ENCODE results near the gene PBRM1. TPM values are rescaled to one million over a fixed set of nuclear protein-coding genes. Genes with fewer than 3 reads are reported as not detected.

PBRM1 gene
- total and polyA plus RNA-seq, 7 donors, result 8.4 to 94.2 (median 82.8) TPM

DNA sequence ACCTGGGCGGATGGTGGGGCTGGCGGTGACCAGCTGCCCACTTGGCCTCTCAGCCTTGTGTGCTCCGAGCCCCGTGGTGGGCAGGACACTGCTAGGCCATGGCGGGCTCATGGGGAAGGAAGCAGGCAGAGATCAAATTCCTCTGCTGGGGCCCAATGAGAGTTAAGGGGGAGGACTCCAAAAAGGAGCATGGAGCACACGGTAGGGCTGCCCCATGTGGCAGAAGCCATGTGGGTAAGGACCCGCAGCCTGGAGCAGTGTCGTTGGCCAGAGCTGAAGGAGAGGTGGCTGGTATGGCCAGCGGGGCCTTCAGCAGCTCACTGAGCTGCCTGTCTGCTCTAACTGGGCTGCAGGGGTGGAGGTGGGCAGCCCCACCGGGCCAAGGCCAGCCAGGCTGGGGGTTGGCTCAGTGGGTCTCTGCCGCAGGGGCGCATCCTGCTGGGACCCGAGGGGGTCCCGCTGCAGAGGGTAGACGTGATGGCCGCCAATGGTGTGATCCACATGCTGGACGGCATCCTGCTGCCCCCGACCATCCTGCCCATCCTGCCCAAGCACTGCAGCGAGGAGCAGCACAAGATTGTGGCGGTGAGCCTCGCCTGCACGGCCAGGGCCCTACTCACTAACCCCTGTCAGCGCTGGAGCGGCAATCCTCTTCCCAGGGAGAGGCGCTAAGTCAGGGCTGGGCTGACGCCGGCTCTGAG is 179.3 kb downstream of the PBRM1 start:
- Histone ChIP-seq H3K4me1 (no peaks in the 10 kb centered on the region), H3K9me3 (no peaks in the 10 kb centered on the region), H3K27me3 (no peaks in the 10 kb centered on the region), H3K36me3 (no peaks in the 10 kb centered on the region), H3K27ac (no peak overlapping the region), H3K4me3 (no peak overlapping the region)
- DNase-seq, result no peak
- WGBS, 2 donors, result 84 to 90% methylated on average over 27 of the region's 27 CpGs
- TF ChIP-seq POLR2AphosphoS5 (IDR thresholded peaks at IDR 0.05) (no peak), EP300 (IDR thresholded peaks at IDR 0.05) (no peak), POLR2A (IDR thresholded peaks at IDR 0.05) (no peak)
- TF ChIP-seq, protein P1, sequence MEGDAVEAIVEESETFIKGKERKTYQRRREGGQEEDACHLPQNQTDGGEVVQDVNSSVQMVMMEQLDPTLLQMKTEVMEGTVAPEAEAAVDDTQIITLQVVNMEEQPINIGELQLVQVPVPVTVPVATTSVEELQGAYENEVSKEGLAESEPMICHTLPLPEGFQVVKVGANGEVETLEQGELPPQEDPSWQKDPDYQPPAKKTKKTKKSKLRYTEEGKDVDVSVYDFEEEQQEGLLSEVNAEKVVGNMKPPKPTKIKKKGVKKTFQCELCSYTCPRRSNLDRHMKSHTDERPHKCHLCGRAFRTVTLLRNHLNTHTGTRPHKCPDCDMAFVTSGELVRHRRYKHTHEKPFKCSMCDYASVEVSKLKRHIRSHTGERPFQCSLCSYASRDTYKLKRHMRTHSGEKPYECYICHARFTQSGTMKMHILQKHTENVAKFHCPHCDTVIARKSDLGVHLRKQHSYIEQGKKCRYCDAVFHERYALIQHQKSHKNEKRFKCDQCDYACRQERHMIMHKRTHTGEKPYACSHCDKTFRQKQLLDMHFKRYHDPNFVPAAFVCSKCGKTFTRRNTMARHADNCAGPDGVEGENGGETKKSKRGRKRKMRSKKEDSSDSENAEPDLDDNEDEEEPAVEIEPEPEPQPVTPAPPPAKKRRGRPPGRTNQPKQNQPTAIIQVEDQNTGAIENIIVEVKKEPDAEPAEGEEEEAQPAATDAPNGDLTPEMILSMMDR (IDR thresholded peaks at IDR 0.05), result no peak
- intact Hi-C loops (cut with DNase I), result no loop called here

DNA sequence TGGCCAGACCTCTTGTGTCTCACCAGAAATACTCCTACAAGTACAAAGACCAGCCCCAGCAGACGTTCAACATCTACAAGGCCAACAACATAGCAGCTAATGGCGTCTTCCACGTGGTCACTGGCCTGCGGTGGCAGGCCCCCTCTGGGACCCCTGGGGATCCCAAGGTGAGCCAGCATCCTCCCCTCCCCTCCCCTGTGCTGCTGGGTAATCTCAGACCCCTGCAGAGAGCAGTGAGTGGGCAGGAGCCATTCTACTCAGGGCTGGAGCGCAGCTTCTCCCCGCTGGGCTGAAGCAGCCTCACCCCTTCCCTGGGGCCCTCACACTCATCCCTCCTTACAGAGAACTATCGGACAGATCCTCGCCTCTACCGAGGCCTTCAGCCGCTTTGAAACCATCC is 180.7 kb downstream of the PBRM1 start:
- TF ChIP-seq EP300 (IDR thresholded peaks at IDR 0.05), result no peak
- TF ChIP-seq, protein P1 (IDR thresholded peaks at IDR 0.05), result no peak
- no peak for TF ChIP-seq POLR2A (IDR thresholded peaks at IDR 0.05)
- no peak for TF ChIP-seq POLR2AphosphoS5 (IDR thresholded peaks at IDR 0.05)
- DNase-seq, result no peak
- intact Hi-C loops (cut with DNase I), result no loop called here
- H3K36me3 ChIP-seq, result no peaks in the 10 kb centered on the region
- no peaks in the 10 kb centered on the region for H3K27me3 ChIP-seq
- no peaks in the 10 kb centered on the region for H3K9me3 ChIP-seq
- H3K4me1 ChIP-seq, result no peaks in the 10 kb centered on the region
- WGBS, 2 donors, result 87 to 91% methylated on average over 10 of the region's 10 CpGs
- no peak overlapping the region for H3K27ac ChIP-seq
- H3K4me3 ChIP-seq, result no peak overlapping the region

DNA sequence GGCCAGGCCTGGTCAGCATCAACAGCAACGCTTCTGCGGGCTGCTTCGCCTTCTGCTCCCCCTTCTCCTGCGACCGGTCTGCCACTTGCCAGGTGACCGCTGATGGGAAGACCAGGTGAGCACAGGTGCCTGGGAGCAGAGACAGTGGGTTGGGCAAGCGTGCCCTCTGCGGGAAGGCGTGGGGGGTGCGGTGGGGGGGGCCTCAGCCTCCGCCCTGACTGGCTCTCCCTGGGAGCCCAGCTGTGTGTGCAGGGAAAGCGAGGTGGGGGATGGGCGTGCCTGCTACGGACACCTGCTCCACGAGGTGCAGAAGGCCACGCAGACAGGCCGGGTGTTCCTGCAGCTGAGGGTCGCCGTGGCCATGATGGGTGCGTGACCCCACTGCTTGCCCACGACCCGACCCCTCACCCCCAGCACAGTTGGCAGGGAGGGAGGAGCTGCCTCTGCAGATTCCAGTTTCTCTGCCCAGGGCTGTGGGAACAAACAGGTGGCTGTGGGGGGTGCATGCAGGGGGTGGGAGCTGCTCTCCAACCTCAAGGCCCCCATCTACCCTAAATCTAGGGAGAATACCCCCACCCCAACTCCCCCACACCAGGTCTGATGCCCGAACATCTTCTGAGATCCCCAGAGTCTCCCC is 181.8 kb downstream of the PBRM1 start:
- H3K36me3 ChIP-seq, result no peaks in the 10 kb centered on the region
- intact Hi-C loops (cut with DNase I), result no loop called here
- 51 to 76% methylated on average over 23 of the region's 23 CpGs for WGBS, 2 donors

DNA sequence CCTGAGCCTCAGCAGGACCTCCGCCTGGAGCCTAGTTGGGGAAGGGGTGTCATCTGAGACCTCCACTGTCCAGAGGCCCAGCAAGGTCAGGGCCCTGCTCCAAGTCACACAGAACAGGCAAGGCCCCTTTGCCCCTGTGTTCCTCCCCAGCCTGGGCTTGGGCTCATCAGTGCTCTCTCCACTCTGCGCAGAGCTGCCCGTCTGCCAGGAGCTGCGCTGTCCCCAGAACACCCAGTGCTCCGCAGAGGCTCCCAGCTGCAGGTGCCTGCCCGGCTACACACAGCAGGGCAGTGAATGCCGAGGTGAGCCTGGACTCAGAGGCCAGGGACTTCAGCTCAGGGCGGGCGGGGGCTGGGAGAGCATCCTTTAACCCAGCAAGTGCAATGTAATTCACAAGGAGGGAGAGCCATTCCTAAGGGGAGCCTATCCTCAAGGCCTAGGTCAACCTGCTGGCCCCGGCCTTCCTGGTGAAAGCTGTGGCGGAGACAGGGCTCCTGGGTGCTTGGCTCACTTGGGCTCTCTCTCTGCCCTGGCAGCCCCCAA is 182.8 kb downstream of the PBRM1 start:
- no peaks in the 10 kb centered on the region for H3K27me3 ChIP-seq
- no peak for DNase-seq
- H3K4me1 ChIP-seq, result no peaks in the 10 kb centered on the region
- H3K27ac ChIP-seq, result no peak overlapping the region
- no peak overlapping the region for H3K4me3 ChIP-seq
- no peaks in the 10 kb centered on the region for H3K9me3 ChIP-seq
- intact Hi-C loops (cut with DNase I), result no loop called here
- no peaks in the 10 kb centered on the region for H3K36me3 ChIP-seq
- 92 to 94% methylated on average over 11 of the region's 11 CpGs for WGBS, 2 donors
- TF ChIP-seq EP300 (IDR thresholded peaks at IDR 0.05), result no peak

More for the DNA sequence above, 181.8 kb downstream of the PBRM1 start:
- TF ChIP-seq EP300 (IDR thresholded peaks at IDR 0.05) (no peak), POLR2AphosphoS5 (IDR thresholded peaks at IDR 0.05) (no peak), POLR2A (IDR thresholded peaks at IDR 0.05) (no peak)
- TF ChIP-seq, protein P1 (IDR thresholded peaks at IDR 0.05), result no peak
- no peak for DNase-seq
- H3K27me3 ChIP-seq, result no peaks in the 10 kb centered on the region
- no peaks in the 10 kb centered on the region for H3K9me3 ChIP-seq
- H3K4me3 ChIP-seq, result no peak overlapping the region
- no peak overlapping the region for H3K27ac ChIP-seq
- H3K4me1 ChIP-seq, result no peaks in the 10 kb centered on the region

DNA sequence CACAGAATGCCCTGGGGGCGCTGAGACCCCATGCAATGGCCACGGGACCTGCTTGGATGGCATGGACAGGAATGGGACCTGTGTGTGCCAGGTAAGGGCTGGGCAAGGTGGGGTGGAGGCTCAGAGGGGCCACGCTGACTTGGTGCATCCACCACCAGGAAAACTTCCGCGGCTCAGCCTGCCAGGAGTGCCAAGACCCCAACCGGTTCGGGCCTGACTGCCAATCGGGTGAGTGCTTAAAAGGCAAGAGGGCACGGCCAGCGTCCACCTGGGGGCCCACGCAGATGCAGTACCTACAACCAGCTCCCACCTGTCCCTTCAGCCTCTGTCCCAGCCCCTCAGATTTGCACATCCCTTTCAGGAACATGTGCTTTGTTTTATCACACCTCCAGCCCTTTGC is 183.7 kb downstream of the PBRM1 start:
- no peak for TF ChIP-seq EP300 (IDR thresholded peaks at IDR 0.05)
- Histone ChIP-seq H3K27me3 (no peaks in the 10 kb centered on the region), H3K9me3 (no peaks in the 10 kb centered on the region), H3K4me1 (no peaks in the 10 kb centered on the region), H3K36me3 (no peaks in the 10 kb centered on the region), H3K27ac (no peak overlapping the region), H3K4me3 (no peak overlapping the region)
- intact Hi-C loops (cut with DNase I), result no loop called here
- 89 to 91% methylated on average over 11 of the region's 11 CpGs for WGBS, 2 donors
- no peak for DNase-seq
